PC-3 (cell line): ENCODE data around the gene DNA2. TPM values are rescaled to one million over a fixed set of nuclear protein-coding genes. Genes with fewer than 3 reads are reported as not detected.

Source experiments
- ATAC-seq: fragments of 200-7000 bp; cut with Tn5 transposase; 2 replicates; pipeline ENCODE4 v1.9.1; 2020; ENCODE audit warnings: mild to moderate bottlenecking, moderate library complexity
- BruUV-seq: library from RNA; stranded (reverse); fragments of 400-500 nt; replicated peaks from 2 replicates; lab custom pipeline; 2021; lab: Mats Ljungman, UMichigan
- CTCF ChIA-PET: fragments of 300-600 bp; sonication (Branson Sonifier 250); formaldehyde crosslinking; loops from one replicate; lab custom pipeline; 2022; ENCODE audit warnings: antibody characterized with exemption; lab: Charles Lee
- POLR2A ChIA-PET: fragments of 300-600 bp; sonication (Branson Sonifier 250); formaldehyde crosslinking; loops from one replicate; lab custom pipeline; 2022; ENCODE audit warnings: antibody characterized with exemption; ENCODE audit not compliant: unreplicated experiment; lab: Charles Lee
- DNase-seq: peaks from one replicate; pipeline ENCODE4 v3.0.0-alpha.2; 2015
- H2AFZ ChIP-seq: fragments of 300-600 bp; sonication (generic); 2 replicates; pipeline ENCODE4 v1.6.0; 2016; ENCODE audit warnings: antibody characterized with exemption, low read length
- H3F3A ChIP-seq: fragments of 300-600 bp; sonication (generic); one replicate; pipeline ENCODE4 v1.6.0; 2017; ENCODE audit warnings: antibody characterized with exemption, low read length, control low read depth, mild to moderate bottlenecking; ENCODE audit not compliant: unreplicated experiment
- H3K27ac ChIP-seq: fragments of 300-600 bp; sonication (generic); 2 replicates; pipeline ENCODE4 v1.5.1; 2016; ENCODE audit warnings: mild to moderate bottlenecking, low read length
- H3K27me3 ChIP-seq: fragments of 300-600 bp; sonication (generic); 2 replicates; pipeline ENCODE4 v1.6.1; 2016; ENCODE audit warnings: low read length, mixed read lengths
- H3K36me3 ChIP-seq: fragments of 300-600 bp; sonication (generic); 2 replicates; pipeline ENCODE4 v1.6.1; 2016; ENCODE audit warnings: low read depth, mixed run types, low read length, mixed read lengths
- H3K4me1 ChIP-seq: fragments of 300-600 bp; sonication (generic); 2 replicates; pipeline ENCODE4 v1.5.1; 2016; ENCODE audit warnings: low read length; ENCODE audit not compliant: insufficient read depth
- H3K4me2 ChIP-seq: fragments of 300-600 bp; sonication (generic); 2 replicates; pipeline ENCODE4 v1.6.0; 2016; ENCODE audit warnings: low read length
- H3K4me3 ChIP-seq: fragments of 300-600 bp; sonication (generic); 2 replicates; pipeline ENCODE4 v1.5.1; 2016; ENCODE audit warnings: mild to moderate bottlenecking, low read length, mixed read lengths
- H3K79me2 ChIP-seq: fragments of 300-600 bp; sonication (generic); 2 replicates; pipeline ENCODE4 v1.6.1; 2017; ENCODE audit warnings: low read length, mixed read lengths
- H3K9ac ChIP-seq: fragments of 300-600 bp; sonication (generic); 2 replicates; pipeline ENCODE4 v1.6.0; 2016; ENCODE audit warnings: mild to moderate bottlenecking, low read length
- H3K9me2 ChIP-seq: fragments of 300-600 bp; sonication (generic); replicated peaks from 2 replicates; pipeline ENCODE4 v1.6.1; 2016; ENCODE audit warnings: mixed run types, low read length, mixed read lengths
- H3K9me3 ChIP-seq: fragments of 300-600 bp; sonication (generic); 2 replicates; pipeline ENCODE4 v1.6.1; 2016; ENCODE audit warnings: low read length, mixed read lengths
- H4K20me1 ChIP-seq: fragments of 300-600 bp; sonication (generic); 2 replicates; pipeline ENCODE4 v1.6.1; 2016; ENCODE audit warnings: low read length, mixed read lengths
- EZH2 ChIP-seq: fragments of 300-600 bp; sonication (generic); IDR thresholded peaks from one replicate; pipeline ENCODE4 v1.6.1; 2017; ENCODE audit warnings: antibody characterized with exemption, mild to moderate bottlenecking, low read length; ENCODE audit not compliant: unreplicated experiment
- EZH2phosphoT487 ChIP-seq: fragments of 300-600 bp; sonication (generic); IDR thresholded peaks from 2 replicates; pipeline ENCODE4 v1.6.1; 2018; ENCODE audit warnings: mild to moderate bottlenecking, antibody characterized with exemption, low read length, borderline replicate concordance
- intact Hi-C: fragments of 100-400 bp; cut with micrococcal nuclease; formaldehyde crosslinking; loops from 2 replicates; pipeline ENCODE4 v1.9.0; 2023
- total RNA-seq: library from RNA; depleted of rRNA; stranded (reverse); fragments of >200 nt; gene quantifications from 2 replicates; pipeline ENCODE4 v1.2.3, GENCODE V29; 2014
- TF ChIP-seq, protein P1 (sequence below): fragments of 300-600 bp; sonication (generic); conservative IDR thresholded peaks from 2 replicates; pipeline ENCODE4 v1.5.1; 2017; ENCODE audit warnings: antibody characterized with exemption, low read depth, mild to moderate bottlenecking, low read length

DNA2 gene
- total RNA-seq, 1 experiment from 2014 or later, result 38.7 TPM

DNA sequence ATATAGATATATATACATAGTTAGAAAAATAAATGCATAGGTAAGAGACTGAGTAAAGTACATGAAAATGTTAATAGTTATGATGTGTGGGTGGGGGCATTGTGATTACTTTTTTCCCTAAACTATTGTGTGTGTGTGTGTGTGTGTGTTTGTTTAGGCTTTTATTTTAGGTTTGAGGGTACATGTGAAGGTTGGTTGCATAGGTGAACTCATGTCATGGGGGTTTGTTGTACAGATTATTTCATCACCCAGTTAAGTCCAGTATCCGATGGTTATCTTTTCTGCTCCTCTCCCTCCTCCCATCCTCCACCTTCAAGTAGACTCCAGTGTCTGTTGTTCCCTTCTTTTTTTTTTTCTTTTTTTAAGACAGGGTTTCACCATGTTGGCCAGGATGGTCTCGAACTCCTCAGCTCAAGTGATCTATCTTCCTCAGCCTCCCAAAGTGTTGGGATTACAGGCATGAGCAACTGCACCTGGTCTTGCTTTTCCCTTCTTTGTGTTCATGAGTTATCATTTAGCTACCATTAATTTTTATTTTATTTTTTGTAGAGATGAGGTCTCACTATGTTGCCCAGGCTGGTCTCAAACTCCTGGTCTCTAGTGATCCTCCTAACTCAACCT lies 62.8 kb downstream of the DNA2 start:
- Histone ChIP-seq H3K9ac (no peak overlapping the region), H2AFZ (no peak overlapping the region), H3K9me2 (no peaks in the 10 kb centered on the region), H3F3A (no peaks in the 10 kb centered on the region), H3K4me2 (no peak overlapping the region), H3K36me3 (0 out of 2 replicates have a peak, but pooled peaks cover 2% of the 10 kb centered on the region), H3K9me3 (no peaks in the 10 kb centered on the region), H3K4me1 (peaks cover 9% of the 10 kb centered on the region), H3K27me3 (no peaks in the 10 kb centered on the region), H3K4me3 (no peak overlapping the region), H4K20me1 (peaks cover 9% of the 10 kb centered on the region; the same call in 1 of the 2 replicates), H3K79me2 (peaks cover 29% of the 10 kb centered on the region), H3K27ac (no peak overlapping the region)
- intact Hi-C loops, result no loop called here
- CTCF ChIA-PET, result no interaction called here
- TF ChIP-seq EZH2 (no peak), EZH2phosphoT487 (no peak)
- TF ChIP-seq, protein P1, sequence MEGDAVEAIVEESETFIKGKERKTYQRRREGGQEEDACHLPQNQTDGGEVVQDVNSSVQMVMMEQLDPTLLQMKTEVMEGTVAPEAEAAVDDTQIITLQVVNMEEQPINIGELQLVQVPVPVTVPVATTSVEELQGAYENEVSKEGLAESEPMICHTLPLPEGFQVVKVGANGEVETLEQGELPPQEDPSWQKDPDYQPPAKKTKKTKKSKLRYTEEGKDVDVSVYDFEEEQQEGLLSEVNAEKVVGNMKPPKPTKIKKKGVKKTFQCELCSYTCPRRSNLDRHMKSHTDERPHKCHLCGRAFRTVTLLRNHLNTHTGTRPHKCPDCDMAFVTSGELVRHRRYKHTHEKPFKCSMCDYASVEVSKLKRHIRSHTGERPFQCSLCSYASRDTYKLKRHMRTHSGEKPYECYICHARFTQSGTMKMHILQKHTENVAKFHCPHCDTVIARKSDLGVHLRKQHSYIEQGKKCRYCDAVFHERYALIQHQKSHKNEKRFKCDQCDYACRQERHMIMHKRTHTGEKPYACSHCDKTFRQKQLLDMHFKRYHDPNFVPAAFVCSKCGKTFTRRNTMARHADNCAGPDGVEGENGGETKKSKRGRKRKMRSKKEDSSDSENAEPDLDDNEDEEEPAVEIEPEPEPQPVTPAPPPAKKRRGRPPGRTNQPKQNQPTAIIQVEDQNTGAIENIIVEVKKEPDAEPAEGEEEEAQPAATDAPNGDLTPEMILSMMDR, result no peak
- no TSS peak for BruUV-seq
- ATAC-seq (no peak), DNase-seq (no peak)
- POLR2A ChIA-PET, result no interaction called here

DNA sequence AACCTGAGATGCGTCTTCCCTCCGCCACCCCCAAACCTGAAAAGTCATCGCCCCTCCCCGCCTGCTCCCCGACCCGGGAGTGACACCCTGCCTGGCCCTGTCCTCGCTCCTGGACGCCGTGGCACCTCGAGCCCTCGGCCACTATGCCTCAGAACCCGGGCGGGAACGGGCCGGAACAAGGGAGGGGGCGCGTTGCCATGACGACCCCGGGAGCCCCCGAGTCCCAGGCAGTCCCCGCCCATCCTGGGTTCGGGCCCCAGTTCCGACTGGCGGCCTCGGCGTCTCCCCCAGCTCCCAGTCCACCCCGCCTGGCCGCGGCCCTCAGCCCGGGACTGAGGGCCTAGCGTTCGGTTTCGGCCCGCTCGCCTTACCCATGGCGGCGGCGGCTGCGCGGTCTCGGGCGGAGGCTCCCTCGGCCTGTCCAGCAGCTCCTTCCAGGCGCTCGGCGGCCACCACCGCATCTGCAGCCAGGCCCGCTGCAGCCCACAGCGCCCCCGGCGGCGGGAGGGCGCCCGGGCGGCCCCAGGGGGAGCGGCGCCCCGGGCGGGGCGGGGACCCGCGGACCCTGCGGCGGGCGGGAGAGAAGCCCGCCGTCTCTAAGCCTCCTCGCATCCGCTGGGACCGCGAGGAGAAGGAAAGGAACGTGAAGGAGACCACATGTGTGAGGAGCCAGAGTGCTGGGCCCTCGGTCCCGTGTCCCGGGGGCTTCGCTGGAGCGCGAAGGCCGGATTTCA lies 64.8 kb downstream of the DNA2 start, which contains the start of gene RUFY2:
Gene RUFY2, minus strand, starts transcription at position 463 of the 734 bp plus-strand sequence. Its CDS starts 88 bp downstream, at position 375.
- Histone ChIP-seq H3K4me2 (peak within 1 kb of the TSS; percentile 89), H2AFZ (peak within 1 kb of the TSS; percentile 99), H3K9me3 (no peaks in the 10 kb centered on the region), H3K9ac (peak within 1 kb of the TSS; percentile 88), H3K27ac (peak within 1 kb of the TSS; percentile 27), H3K4me1 (peaks cover 9% of the 10 kb centered on the region), H3K27me3 (no peaks in the 10 kb centered on the region), H3F3A (no peaks in the 10 kb centered on the region), H3K79me2 (peaks cover 46% of the 10 kb centered on the region), H3K36me3 (no peaks in the 10 kb centered on the region), H3K4me3 (peak within 1 kb of the TSS; percentile 70), H3K9me2 (no peaks in the 10 kb centered on the region), H4K20me1 (peaks cover 9% of the 10 kb centered on the region; the same call in 1 of the 2 replicates)
- ChIA-PET CTCF (interaction anchor here (0.5 to 0.6 kb wide), 7 partner anchors 9 to 405 kb away, joined by 3 to 8 read pairs (median 3); no protein-coding TSS in a partner anchor), POLR2A (interaction anchor here (0.6 to 0.7 kb wide), 2 partner anchors 142 to 540 kb away, joined by 3 to 7 read pairs; no protein-coding TSS in a partner anchor)
- no TSS peak for BruUV-seq
- DNase-seq, result peak; percentile 91
- TF ChIP-seq, protein P1, result peak; percentile 51
- TF ChIP-seq EZH2phosphoT487, result no peak
- no peak for TF ChIP-seq EZH2
- intact Hi-C loops, result no loop called here
- peak; percentile 93 for ATAC-seq
